Stimulated activated CD4-positive, alpha-beta T cell treated with anti-CD3 and anti-CD28 coated beads, Interleukin-1b, Interleukin-23, amount 100 ng/mL, for 4 hours (primary cell): ENCODE measurements around the gene WDR76.
"Not testable (repeated sequence)": the region's sequence is repeated elsewhere in the genome, so short reads cannot be mapped to it uniquely, and the experiment has no call there.

Source experiments
- DNase-seq, 2 donors: peaks; one replicate each; pipeline ENCODE4 v3.0.0-alpha.2; 2020; ENCODE audit warnings: low read depth in 2 of 2

WDR76 gene

GRCh38 chr15:43821505-43821904 is 5.3 kb upstream of the WDR76 start:
- no peak for DNase-seq

GRCh38 chr15:43824302-43825246 is 2.2 kb upstream of the WDR76 start, which contains the start of gene MFAP1:
TSS of gene MFAP1 (minus strand) at chr15:43824690. CDS start at chr15:43824569, 121 bp downstream.
- DNase-seq = peak; percentile 75 to 90

GRCh38 chr15:43825305-43825704 is 1.5 kb upstream of the WDR76 start:
- DNase-seq = not testable (repeated sequence)

- DNase-seq = no peak
These were observed 734 bp upstream of the WDR76 start for GRCh38 chr15:43826029-43826507.

GRCh38 chr15:43828061-43828657 is 1.4 kb downstream of the WDR76 start:
- no peak for DNase-seq

- not testable (repeated sequence) for DNase-seq
These were observed 3.2 kb downstream of the WDR76 start for GRCh38 chr15:43829951-43830540.

- DNase-seq = not testable (repeated sequence)
These were observed 4.0 kb downstream of the WDR76 start for GRCh38 chr15:43830691-43831275.

- DNase-seq = not testable (repeated sequence)
These were observed 4.8 kb downstream of the WDR76 start for GRCh38 chr15:43831519-43832052.

- DNase-seq = not testable (repeated sequence)
These were observed 5.7 kb downstream of the WDR76 start for GRCh38 chr15:43832485-43832884.

- no peak for DNase-seq
These were observed 18.6 kb downstream of the WDR76 start for GRCh38 chr15:43845421-43845820.

GRCh38 chr15:43851251-43851650 is 24.4 kb downstream of the WDR76 start:
- DNase-seq = no peak

GRCh38 chr15:43852607-43853006 is 25.8 kb downstream of the WDR76 start:
- DNase-seq = no peak

GRCh38 chr15:43854801-43855200 is 28.0 kb downstream of the WDR76 start:
- DNase-seq = no peak

GRCh38 chr15:43859546-43859945 is 32.7 kb downstream of the WDR76 start:
- no peak for DNase-seq

GRCh38 chr15:43866636-43867035 is 39.8 kb downstream of the WDR76 start:
- DNase-seq = not testable (repeated sequence)

GRCh38 chr15:43867096-43867495 is 40.3 kb downstream of the WDR76 start:
- no peak for DNase-seq

GRCh38 chr15:43868406-43868805 is 41.6 kb downstream of the WDR76 start:
- no peak for DNase-seq

- no peak for DNase-seq
These were observed 45.0 kb downstream of the WDR76 start for GRCh38 chr15:43871835-43872234.

GRCh38 chr15:43872416-43873020 is 45.7 kb downstream of the WDR76 start:
- no peak for DNase-seq

- no peak for DNase-seq
These were observed 46.8 kb downstream of the WDR76 start for GRCh38 chr15:43873651-43874050.

- DNase-seq = no peak
These were observed 50.1 kb downstream of the WDR76 start for GRCh38 chr15:43876872-43877271.
